ENCODE data around the gene SGCG. TPM values are rescaled to one million over a fixed set of nuclear protein-coding genes. Genes with fewer than 3 reads are reported as not detected.

SGCG gene
- total RNA-seq, 2 experiments from 2014 or later = not detected

- Histone ChIP-seq H3K4me3 (ENCODE audit: low read length) (no peak overlapping the region), H3K9me3 (ENCODE audit: control insufficient read depth in 1 of 2, insufficient read depth in 1 of 2, low read length in 2 of 2) (peaks cover 0 to 5% of the 10 kb centered on the region in 2 experiments), H3K27ac (ENCODE audit: low read depth in 1 of 2, low read length in 2 of 2) (no peak overlapping the region), H3K36me3 (ENCODE audit: insufficient read depth, low read length) (no peaks in the 10 kb centered on the region), H3K27me3 (ENCODE audit: control insufficient read depth in 1 of 2, insufficient read depth in 2 of 2, low read length in 2 of 2) (no peaks in the 10 kb centered on the region), H3K4me1 (ENCODE audit: insufficient read depth, low read length) (no peaks in the 10 kb centered on the region)
- H3K4me3 Mint-ChIP-seq = no peak overlapping the region
- no peak overlapping the region for H3K27ac Mint-ChIP-seq
- H3K27me3 Mint-ChIP-seq = no peaks in the 10 kb centered on the region
- no peak for TF ChIP-seq CTCF (IDR thresholded peaks at IDR 0.05)
- no peaks in the 10 kb centered on the region for H3K36me3 Mint-ChIP-seq (ENCODE audit: low read depth)
- intact Hi-C loops (cut with DNase I, micrococcal nuclease) = no loop called here
- CTCF ChIA-PET = no interaction called here
- ATAC-seq (ENCODE audit: poor library complexity) = no peak
- H3K9me3 Mint-ChIP-seq = no peaks in the 10 kb centered on the region
- POLR2A ChIA-PET = no interaction called here
- no peaks in the 10 kb centered on the region for H3K4me1 Mint-ChIP-seq (ENCODE audit: low read depth)
- peak in 3 of 14 experiments; percentile 13 to 41 (median 27) for DNase-seq
Measured at GRCh38 chr13:23146811-23147625, 33.8 kb upstream of the SGCG start.

DNA sequence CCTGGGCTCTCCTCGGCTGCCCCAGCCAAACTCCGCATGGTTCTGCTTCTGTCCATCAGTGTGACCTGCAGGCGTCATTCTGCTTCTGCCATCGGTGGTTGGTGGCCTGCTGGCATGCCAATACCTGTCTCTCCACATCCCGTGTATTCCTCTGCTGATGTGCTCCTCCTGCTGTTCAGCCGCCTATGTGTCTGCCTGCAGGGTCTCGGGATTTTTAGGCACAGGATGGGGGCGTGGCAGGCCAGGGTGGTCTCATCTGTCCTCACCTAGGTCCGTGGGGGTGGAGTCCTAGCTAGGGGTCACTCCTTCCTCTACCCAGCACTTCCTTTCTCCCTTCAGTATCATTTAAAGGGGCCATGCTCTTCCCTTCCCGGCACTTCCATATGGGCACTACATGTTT is 33.0 kb upstream of the SGCG start:
- no peaks in the 10 kb centered on the region for H3K27me3 Mint-ChIP-seq
- intact Hi-C loops (cut with DNase I, micrococcal nuclease) = no loop called here
- ChIA-PET POLR2A (no interaction called here), CTCF (no interaction called here)
- Histone ChIP-seq H3K9me3 (ENCODE audit: control insufficient read depth in 1 of 2, insufficient read depth in 1 of 2, low read length in 2 of 2) (no peaks in the 10 kb centered on the region), H3K4me3 (ENCODE audit: low read length) (no peak overlapping the region), H3K27me3 (ENCODE audit: control insufficient read depth in 1 of 2, insufficient read depth in 2 of 2, low read length in 2 of 2) (no peaks in the 10 kb centered on the region), H3K27ac (ENCODE audit: low read depth in 1 of 2, low read length in 2 of 2) (no peak overlapping the region), H3K4me1 (ENCODE audit: insufficient read depth, low read length) (no peaks in the 10 kb centered on the region), H3K36me3 (ENCODE audit: insufficient read depth, low read length) (no peaks in the 10 kb centered on the region)
- no peak for TF ChIP-seq CTCF (IDR thresholded peaks at IDR 0.05)
- no peak overlapping the region for H3K27ac Mint-ChIP-seq
- no peak for ATAC-seq (ENCODE audit: poor library complexity)
- H3K4me3 Mint-ChIP-seq = no peak overlapping the region
- no peak for DNase-seq
- no peaks in the 10 kb centered on the region for H3K36me3 Mint-ChIP-seq (ENCODE audit: low read depth)
- H3K4me1 Mint-ChIP-seq (ENCODE audit: low read depth) = no peaks in the 10 kb centered on the region
- no peaks in the 10 kb centered on the region for H3K9me3 Mint-ChIP-seq

GRCh38 chr13:23157781-23158180 is 23.0 kb upstream of the SGCG start:
- Histone ChIP-seq H3K27ac (ENCODE audit: low read depth in 1 of 2, low read length in 2 of 2) (no peak overlapping the region), H3K9me3 (ENCODE audit: control insufficient read depth in 1 of 2, insufficient read depth in 1 of 2, low read length in 2 of 2) (peaks cover 0 to 4% of the 10 kb centered on the region in 2 experiments), H3K4me1 (ENCODE audit: insufficient read depth, low read length) (no peaks in the 10 kb centered on the region), H3K36me3 (ENCODE audit: insufficient read depth, low read length) (no peaks in the 10 kb centered on the region), H3K27me3 (ENCODE audit: control insufficient read depth in 1 of 2, insufficient read depth in 2 of 2, low read length in 2 of 2) (peaks cover 7 to 23% of the 10 kb centered on the region in 2 experiments), H3K4me3 (ENCODE audit: low read length) (no peak overlapping the region)
- ChIA-PET POLR2A (no interaction called here), CTCF (no interaction called here)
- peaks cover 3% of the 10 kb centered on the region for H3K9me3 Mint-ChIP-seq
- H3K27me3 Mint-ChIP-seq = peaks cover 39% of the 10 kb centered on the region
- H3K27ac Mint-ChIP-seq = no peak overlapping the region
- H3K36me3 Mint-ChIP-seq (ENCODE audit: low read depth) = no peaks in the 10 kb centered on the region
- DNase-seq (no peak), ATAC-seq (ENCODE audit: poor library complexity) (no peak)
- intact Hi-C loops (cut with DNase I, micrococcal nuclease) = no loop called here
- H3K4me1 Mint-ChIP-seq (ENCODE audit: low read depth) = no peaks in the 10 kb centered on the region
- no peak for TF ChIP-seq CTCF (IDR thresholded peaks at IDR 0.05)
- no peak overlapping the region for H3K4me3 Mint-ChIP-seq
